Fibroblast of skin of scalp (primary cell): ENCODE results near the gene BUB1B.

Experiments used
- DNase-seq: peaks from one replicate; pipeline ENCODE4 v3.0.0-alpha.2; 2013

The BUB1B gene

DNA sequence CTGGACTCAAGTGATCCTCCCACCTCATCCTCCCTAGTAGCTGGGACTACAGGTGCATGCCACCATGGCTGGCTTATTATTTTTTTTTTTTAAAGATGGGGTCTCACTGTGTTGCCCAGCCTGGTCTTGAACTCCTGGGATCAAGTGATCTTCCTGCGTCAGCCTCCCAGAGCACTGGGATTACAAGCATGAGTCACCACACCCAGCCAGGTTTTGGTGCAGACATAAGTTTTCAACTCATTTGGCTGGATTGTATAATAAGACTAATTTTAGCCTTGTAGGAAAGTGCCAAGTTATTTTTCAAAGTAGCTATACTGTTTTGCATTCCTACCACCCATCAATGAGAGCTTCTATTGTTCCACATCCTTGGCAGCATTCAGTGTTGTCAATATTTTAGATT, 32.1 kb downstream of the BUB1B start:
- DNase-seq, result peak; percentile 28

DNA sequence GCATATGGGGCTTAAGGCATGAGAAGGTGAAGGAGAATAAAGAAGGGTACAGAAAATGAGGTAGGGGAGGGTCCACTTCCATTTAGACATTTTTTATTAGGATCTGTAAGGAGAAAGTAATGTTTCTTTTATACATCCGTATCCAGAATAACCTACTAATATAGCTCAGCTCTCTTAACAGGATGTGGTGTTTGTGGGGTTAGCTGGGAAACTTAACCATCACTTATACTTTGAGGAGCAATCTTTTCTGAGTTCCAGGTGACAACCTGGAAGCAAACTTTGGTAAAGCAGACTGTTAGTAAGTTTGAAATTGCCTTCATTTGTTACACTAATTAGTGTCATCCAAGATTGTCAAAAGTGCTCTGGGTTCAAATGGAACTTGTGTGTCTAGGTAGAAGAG, 36.6 kb downstream of the BUB1B start:
- no peak for DNase-seq

DNA sequence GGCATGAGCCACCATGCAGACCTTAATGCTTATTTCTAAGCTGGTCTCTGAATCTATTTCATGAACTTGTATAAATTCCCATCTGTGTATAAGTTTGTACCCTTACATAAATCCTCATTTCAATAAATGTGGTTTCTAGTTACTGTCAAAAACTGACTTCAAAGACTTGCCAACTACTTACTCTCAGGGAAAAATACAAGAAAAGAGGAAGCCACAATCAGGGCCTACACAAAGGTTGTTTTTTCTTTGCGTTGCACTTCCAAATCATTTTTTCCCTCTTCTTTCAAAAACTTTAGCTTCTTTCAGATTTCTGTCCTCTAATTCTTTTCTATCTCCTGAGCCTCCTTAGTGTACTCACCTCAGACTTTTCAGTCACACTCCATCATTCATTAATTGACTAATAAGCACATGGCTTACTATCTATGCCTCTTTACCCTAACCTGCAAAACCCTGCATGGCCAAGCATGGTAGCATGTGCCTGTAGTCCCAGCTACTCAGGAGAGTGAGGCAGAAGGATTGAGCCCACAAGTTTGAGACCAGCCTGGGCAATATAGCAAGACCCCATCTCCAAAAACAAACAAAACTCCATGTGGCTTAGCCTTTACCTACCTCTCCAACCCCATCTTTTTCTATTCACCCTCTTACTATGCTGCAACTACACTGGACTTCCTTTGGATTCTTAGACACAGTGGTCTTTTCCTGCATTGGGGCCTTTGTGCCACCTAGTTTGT, 37.7 kb downstream of the BUB1B start:
- DNase-seq, result no peak

GRCh38 chr15:40204100-40204499, 43.2 kb downstream of the BUB1B start:
- no peak for DNase-seq

DNA sequence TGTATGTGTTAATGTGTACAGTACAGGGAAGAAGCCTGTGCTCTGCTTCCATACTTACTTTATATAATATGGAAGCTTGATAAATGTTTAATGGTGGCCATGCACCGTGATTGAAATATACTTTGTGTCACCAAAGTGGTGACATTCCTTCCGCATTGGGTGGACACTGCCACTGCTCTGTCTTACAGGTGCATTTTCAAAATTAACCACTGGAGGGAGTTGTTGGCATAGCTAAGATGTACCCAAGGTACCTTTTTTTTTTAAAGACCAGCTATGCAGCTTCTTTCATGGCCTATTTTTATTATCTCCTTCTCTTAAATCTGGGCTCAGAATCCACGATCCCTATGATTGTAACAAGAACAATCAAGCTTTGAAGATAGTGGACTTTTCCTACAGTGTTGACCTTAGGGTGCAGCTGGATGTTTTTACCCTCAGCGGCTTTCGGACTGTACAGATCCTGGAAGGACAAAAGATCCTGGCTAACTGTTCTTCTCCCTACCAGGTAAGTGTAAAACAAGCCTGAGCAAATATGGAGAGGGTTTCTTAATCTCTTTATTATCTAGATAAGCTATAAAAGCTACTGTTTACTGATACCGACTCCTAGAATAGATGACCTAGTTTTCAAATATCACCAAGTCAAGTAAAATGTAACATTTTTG, 56.4 kb downstream of the BUB1B start:
- peak; percentile 73 for DNase-seq

DNA sequence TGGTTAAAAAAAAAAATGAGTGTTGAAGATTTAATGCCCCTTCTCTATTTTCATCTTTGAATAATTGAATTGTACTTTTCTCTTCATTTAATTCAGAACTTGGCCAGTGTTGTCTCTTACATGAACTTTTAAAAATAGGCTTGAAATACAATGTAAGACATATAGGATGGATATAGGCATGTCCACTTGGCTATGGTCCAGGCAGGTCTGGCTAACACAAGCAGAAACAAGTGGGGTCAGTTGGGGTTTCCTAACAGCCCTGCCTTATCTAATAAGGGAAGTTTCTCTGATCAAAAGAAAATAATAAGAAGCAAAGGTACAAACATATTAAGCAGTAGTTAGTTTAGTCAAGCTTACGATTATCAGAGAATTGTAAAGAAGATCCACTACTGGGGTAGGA, 58.9 kb downstream of the BUB1B start:
- DNase-seq, result no peak

DNA sequence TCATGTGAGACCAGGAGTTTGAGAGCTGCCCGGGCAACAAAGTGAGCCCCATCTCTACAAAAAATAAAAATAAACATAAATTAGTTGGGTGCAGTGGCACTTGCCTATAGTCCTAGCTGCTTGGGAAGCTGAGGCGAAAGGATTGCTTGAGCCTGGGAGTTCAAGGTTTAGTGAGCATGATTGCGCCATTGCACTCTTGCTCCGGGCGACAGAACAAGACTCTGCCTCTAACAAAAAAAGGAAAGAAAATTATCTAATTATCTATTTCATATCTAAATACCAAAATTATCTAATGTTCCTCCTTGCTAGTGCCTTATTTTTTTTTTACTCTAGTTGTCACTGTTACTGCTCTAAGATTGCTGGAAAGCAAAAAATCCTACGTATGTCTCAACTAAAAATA, 61.3 kb downstream of the BUB1B start:
- DNase-seq, result no peak

DNA sequence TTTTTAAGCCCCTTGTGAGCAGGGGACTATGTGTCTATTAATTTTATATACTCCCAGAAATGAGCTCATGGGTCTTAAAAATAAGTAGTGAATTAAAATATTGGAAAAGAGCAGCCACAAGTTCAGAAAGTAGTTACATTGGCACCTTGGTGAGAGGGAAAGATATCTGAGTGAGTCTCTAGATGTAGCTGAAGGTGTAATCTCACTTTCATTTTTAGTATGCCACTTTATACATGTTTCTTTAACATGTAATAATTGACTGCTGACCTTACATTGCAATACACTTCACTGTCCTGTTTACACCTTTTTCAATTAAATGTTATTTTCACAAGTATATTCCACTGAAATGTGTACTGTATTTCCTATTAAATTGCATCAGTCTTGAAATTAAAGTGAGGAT, 65.9 kb downstream of the BUB1B start:
- no peak for DNase-seq

GRCh38 chr15:40229316-40229715, 68.4 kb downstream of the BUB1B start:
- no peak for DNase-seq

DNA sequence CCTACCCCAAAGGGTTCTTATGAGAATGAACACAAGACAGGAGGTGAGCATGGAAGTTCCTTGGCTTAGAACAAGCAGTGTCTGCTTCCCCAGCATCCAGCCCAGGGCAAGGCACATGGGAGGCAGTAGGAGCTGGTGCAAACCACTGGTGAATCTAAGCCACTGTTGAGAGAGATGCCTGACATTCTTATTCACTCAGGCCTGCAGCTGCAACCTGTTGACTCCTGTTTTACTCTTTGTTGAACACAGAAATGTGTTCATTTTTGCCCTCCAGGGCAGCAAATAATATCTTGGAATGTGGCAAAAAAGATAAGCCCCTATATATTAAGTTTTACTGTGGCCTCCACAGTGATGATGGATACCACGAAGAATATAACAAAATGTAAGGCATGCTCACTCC, 69.1 kb downstream of the BUB1B start:
- no peak for DNase-seq

DNA sequence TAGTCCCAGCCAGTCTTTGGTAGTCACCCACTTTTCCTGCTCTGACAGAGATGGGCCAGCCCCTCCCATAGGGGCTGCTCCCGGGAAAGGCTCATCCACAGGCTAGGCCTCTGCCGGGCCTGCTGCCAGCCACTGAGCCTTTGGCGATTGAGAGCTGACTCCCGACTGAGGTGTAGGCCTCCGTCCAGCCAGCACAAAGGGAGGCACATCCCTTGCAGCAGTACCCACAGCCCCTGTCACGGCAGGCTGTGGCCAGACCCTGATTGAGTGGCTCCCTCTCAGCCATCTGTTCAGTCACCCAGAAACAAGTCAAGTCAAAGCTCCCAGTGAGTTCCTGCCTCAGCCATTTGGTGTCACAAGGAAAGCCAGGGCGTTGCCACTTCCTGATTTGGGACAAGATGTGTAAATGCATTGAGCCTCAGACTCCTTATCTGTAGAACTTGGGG, 71.8 kb downstream of the BUB1B start:
- peak; percentile 23 for DNase-seq

DNA sequence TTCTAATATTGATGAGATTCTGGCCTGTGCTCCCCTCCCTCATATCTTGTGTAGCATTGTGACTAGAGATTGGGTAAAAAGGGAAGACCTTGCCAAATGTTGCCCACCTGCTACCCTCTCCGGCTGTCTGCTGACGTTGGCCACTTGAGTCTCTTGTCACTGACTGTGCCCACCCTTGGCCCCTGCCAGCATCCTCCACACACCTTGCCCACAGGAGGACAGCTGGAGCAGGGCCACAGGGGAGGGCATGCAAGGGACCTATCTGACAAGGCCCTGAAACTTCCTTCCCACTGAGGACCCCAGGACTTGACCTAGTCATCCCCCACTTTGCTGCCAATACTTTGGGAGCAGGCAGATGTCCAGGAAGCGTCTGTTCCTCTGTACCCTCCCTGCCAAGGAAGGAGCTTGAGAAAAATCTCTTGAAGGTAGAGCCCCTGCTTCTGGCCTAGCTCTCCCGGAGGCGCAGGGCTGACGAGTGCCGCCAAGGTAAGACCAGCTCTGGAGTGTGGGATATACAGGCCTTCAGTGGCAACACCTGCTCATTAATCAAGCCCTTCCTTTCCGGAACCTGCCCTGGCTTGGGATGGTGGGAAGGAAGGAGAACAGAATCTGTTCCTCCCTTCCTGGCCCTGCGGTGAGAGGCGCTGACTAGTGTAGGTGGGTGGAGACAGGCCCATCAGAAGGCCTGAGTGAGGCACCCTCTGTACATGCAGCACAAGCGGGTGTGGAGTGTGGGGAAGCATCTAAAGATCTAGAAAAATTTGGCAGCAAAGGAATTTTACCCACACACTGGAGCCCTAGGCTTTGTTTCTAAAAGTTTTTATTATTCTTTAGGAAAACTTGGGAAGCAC, 73.1 kb downstream of the BUB1B start:
- DNase-seq, result no peak

DNA sequence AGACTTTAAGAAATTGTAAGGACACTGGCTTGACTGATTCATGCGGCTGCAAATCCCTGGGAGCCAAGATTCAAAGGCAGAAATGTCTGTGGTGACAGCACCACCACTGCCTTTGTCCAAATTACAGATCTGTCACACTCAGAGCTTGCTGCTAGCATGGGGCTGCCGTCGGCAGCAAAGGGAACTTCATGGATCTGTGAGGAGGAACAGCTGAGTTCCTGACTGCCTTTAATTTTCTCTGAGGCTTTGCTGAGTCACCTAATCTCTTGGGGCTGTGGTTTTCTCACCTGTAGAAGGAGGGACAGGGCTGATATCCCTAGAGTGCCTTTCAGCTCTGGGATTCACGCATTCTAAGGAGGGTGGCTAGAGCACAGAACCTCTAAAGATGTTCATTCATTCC, 73.9 kb downstream of the BUB1B start:
- DNase-seq, result no peak

GRCh38 chr15:40235201-40235885, 74.5 kb downstream of the BUB1B start:
- no peak for DNase-seq

- DNase-seq, result peak; percentile 13
These were observed 77.9 kb downstream of the BUB1B start, which contains the start of gene PAK6 for GRCh38 chr15:40238532-40239403. PAK6 (plus strand) TSS chr15:40239063; CDS start chr15:40264786, 25,723 bp downstream.

- no peak for DNase-seq
These were observed 78.5 kb downstream of the BUB1B start for GRCh38 chr15:40239404-40239692.

DNA sequence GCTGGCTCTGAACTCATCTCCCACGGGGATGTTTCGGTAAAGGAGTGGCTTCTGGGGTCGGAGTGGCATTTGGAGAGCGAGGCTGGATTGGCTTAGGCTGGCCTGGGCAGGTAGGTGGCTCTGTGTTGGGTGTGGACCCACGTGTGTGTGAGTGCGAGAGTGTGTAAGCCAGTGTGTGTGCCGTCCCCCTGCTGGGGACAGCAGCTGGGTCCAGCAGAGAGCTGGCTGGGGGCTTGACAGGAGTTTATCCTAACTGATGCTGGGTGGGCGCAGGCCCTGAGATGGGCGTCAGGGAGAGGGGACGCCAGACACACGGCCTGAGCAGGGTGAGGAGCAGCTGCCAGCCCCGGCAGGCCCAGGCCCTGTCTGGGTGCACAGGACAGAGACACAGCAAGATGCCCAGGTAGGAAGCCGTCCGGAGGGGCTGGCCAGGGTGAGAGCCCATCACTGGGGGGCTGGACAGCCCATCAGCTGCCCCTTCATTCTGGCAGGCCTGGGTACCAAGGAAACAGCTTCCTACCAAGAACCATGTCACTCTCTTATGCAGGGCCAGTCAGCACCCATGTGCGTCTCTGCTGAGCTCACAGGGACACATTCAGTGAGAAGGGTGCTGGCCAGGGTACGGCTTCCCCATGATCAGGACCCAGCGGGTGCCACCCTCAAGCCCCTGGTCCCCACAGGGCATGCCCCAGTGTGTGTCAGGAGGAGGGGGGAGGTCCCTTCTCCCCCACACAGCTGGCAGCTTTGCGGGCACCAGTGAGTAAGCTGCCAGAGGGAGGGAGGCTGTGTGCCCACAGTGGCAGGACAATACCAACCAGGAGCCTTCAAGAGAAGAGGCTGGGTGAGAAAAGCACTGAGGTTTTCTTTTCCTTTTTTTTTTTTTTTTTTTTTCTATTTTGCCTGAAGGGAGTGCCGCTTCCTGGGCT, 79.1 kb downstream of the BUB1B start:
- DNase-seq, result no peak

GRCh38 chr15:40240619-40241221, 79.9 kb downstream of the BUB1B start:
- no peak for DNase-seq

DNA sequence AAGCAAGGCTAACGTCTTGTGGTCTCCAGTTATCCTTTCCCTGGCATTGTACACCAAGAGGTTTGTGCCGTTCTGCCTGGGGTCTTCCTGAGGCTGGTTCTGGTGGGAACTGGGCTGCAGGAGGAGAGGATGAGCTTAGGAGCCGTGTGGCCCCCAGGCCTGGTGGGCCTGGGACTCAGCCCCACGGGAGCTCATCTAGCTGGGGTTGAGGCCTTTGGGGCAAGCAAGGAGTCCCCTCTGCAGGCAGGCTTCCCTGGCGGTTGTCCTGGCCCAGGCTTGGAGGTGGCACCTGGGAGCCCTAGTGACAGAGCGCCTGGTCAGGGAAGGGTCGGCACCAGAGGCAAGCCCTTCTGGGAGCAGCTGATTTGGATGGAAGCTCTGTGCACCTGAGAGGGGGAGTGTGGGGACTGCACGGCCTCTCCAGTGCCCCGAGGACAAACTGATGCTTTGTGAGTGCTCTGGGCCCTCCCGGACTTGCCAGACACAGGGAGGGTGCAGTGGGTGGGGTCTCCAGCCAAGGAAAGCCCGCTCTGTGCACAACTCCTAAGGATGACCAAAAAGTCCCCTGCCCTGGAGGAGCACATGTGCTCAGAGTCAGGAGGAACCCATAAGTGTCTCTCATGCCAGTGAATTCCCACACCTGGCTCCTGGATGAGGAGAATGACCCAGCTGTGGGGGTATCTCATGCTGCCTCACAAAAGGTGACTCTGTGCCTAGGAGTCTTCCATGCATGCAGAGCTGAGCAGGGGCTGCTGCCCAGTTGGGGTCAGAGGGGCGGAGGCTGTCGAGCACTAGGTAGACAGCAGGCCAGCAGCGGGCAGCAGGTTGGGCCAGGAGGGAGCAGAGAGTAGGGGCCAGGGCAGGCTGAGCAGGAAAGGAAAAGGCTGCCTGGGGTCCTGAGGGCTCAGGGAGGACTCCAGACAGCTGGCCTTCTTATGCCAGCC, 80.7 kb downstream of the BUB1B start:
- no peak for DNase-seq
